ENCODE measurements around the gene SUGP2.

DNA sequence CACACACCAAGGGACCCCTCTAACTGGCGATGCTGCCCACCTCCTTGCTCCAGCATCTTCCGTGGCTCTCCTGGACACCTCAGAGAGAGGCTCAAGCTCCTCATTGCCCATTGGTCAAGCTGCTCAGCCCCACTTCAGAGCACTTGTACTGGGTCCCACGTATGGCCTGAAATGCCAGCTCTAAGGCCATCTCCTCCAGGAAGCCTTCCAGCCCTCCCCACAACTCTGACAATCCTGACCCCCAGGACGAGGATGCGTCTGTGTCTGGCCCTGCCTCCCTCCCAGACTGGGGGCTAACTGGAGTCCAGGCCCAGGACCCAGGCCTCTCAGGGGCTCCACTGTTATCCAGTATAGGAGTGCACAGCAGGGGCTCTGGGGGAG is 84.4 kb downstream of the SUGP2 start:
- TF ChIP-seq, protein P1, sequence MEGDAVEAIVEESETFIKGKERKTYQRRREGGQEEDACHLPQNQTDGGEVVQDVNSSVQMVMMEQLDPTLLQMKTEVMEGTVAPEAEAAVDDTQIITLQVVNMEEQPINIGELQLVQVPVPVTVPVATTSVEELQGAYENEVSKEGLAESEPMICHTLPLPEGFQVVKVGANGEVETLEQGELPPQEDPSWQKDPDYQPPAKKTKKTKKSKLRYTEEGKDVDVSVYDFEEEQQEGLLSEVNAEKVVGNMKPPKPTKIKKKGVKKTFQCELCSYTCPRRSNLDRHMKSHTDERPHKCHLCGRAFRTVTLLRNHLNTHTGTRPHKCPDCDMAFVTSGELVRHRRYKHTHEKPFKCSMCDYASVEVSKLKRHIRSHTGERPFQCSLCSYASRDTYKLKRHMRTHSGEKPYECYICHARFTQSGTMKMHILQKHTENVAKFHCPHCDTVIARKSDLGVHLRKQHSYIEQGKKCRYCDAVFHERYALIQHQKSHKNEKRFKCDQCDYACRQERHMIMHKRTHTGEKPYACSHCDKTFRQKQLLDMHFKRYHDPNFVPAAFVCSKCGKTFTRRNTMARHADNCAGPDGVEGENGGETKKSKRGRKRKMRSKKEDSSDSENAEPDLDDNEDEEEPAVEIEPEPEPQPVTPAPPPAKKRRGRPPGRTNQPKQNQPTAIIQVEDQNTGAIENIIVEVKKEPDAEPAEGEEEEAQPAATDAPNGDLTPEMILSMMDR (IDR thresholded peaks at IDR 0.05; ENCODE audit: borderline replicate concordance, extremely low read depth, low read length, poor library complexity, severe bottlenecking), result no peak
- TF ChIP-seq EZH2 (IDR thresholded peaks at IDR 0.05; ENCODE audit: borderline replicate concordance, low read depth, low read length, severe bottlenecking), result no peak

Measured in DND-41 (cell line).